Stomach (tissue), 9 donors: ENCODE results near the gene PMM2. TPM values are rescaled to one million over a fixed set of nuclear protein-coding genes. Genes with fewer than 3 reads are reported as not detected.

Experiments used
- DNase-seq, 2 donors: peaks; one replicate each; pipeline versions ENCODE4 v3.0.0 to v3.0.0-alpha.2; 2013 to 2019
- H3K27ac ChIP-seq, 5 donors: fragments of 200-600 bp in 4 of 5; sonication (generic) in 4 of 5; one replicate each; pipeline ENCODE4 v1.5.1; 2013 to 2019; ENCODE audit warnings: mild to moderate bottlenecking in 1 of 5, moderate library complexity in 1 of 5
- H3K27me3 ChIP-seq, 3 donors: fragments of 200-600 bp; sonication (generic); one replicate each; pipeline ENCODE4 v1.5.1; 2017 to 2019; ENCODE audit warnings: mixed run types in 1 of 3
- H3K36me3 ChIP-seq, 4 donors: fragments of 200-600 bp; sonication (generic); 1 replicate in 3 of 4; 2 replicates in 1 of 4; pipeline ENCODE4 v1.5.1; 2016 to 2019
- H3K4me1 ChIP-seq, 4 donors: fragments of 200-600 bp; sonication (generic); one replicate each; pipeline ENCODE4 v1.5.1; 2016 to 2019
- H3K4me3 ChIP-seq, 4 donors: fragments of 200-600 bp; sonication (generic) in 3 of 4; one replicate each; pipeline ENCODE4 v1.5.1; 2016 to 2019; ENCODE audit warnings: mild to moderate bottlenecking in 1 of 4
- H3K9me3 ChIP-seq, 4 donors: fragments of 200-600 bp; sonication (generic); one replicate each; pipeline ENCODE4 v1.5.1; 2016 to 2019
- CTCF ChIP-seq, 7 experiments: fragments of 450-650 bp in 4 of 7; fragments of 200-600 bp in 3 of 7; sonication (generic) in 3 of 7; IDR thresholded peaks; one replicate each; pipeline ENCODE4 v1.5.1; 2016 to 2019; ENCODE audit warnings: antibody characterized with exemption in 7 of 7, control low read depth in 2 of 7, mild to moderate bottlenecking in 1 of 7
- EP300 ChIP-seq: sonication (generic); formaldehyde crosslinking; IDR thresholded peaks from one replicate; pipeline ENCODE4 v1.6.1; 2017; ENCODE audit warnings: antibody characterized with exemption
- POLR2A ChIP-seq, 4 donors: fragments of 450-650 bp; IDR thresholded peaks; one replicate each; pipeline ENCODE4 v1.6.1; 2016; ENCODE audit warnings: antibody characterized with exemption in 4 of 4, control low read depth in 2 of 4, mild to moderate bottlenecking in 1 of 4, moderate library complexity in 1 of 4
- POLR2AphosphoS5 ChIP-seq, 3 donors: sonication (generic); formaldehyde crosslinking; IDR thresholded peaks; one replicate each; pipeline ENCODE4 v1.6.1; 2016; ENCODE audit warnings: antibody characterized with exemption in 3 of 3
- WGBS, 5 donors: extraction: QIAGEN DNeasy Blood & Tissue Kit in 3 of 5; methylation state at CpG; one replicate each; pipeline versions ENCODE4 v1.1.5 to v1.1.7; 2013 to 2018; 5-methylcytosine and 5-hydroxymethylcytosine counted together
- intact Hi-C: fragments of 100-400 bp; cut with DNase I; formaldehyde crosslinking; loops from one replicate; pipeline ENCODE4 v1.15.1; 2023; ENCODE audit warnings: low total_unique reads
- polyA plus RNA-seq, 3 donors: library from polyadenylated mRNA; stranded (reverse); fragments of 200-250 nt; gene quantifications; one replicate each; pipeline ENCODE4 v1.2.3, GENCODE V29; 2013
- total RNA-seq, 5 donors: library from RNA; depleted of rRNA; stranded (reverse); fragments of >200 nt; gene quantifications; one replicate each; pipeline versions ENCODE4 v1.1.0 to v1.2.3, GENCODE V29; 2014 to 2016
- donor health status: healthy with polysubstance abuse.
- donor health status: Bipolar disorder and iron deficiency.
- donor health status: healthy.

The PMM2 gene
- total and polyA plus RNA-seq, 8 donors: 15.1 to 89.3 (median 40.4) TPM

GRCh38 chr16:8867216-8867931, 69.7 kb downstream of the PMM2 start:
- Histone ChIP-seq H3K27ac (peak overlapping the region; percentile 86 to 95 (median 91)), H3K4me3 (peak overlapping the region; percentile 61 to 76 (median 70)), H3K9me3 (no peaks in the 10 kb centered on the region), H3K36me3 (no peaks in the 10 kb centered on the region), H3K4me1 (peaks cover 48 to 86% (median 73%) of the 10 kb centered on the region in 4 donors), H3K27me3 (no peaks in the 10 kb centered on the region)
- WGBS, 5 donors: 0 to 6% (median 2%) methylated on average over 28 to 35 of the region's 35 CpGs
- TF ChIP-seq EP300 (no peak), CTCF (IDR thresholded peaks at IDR 0.05) (no peak), POLR2AphosphoS5 (IDR thresholded peaks at IDR 0.05) (no peak), POLR2A (IDR thresholded peaks at IDR 0.05) (no peak)
- peak; percentile 62 to 77 for DNase-seq
- intact Hi-C loops: no loop called here

DNA sequence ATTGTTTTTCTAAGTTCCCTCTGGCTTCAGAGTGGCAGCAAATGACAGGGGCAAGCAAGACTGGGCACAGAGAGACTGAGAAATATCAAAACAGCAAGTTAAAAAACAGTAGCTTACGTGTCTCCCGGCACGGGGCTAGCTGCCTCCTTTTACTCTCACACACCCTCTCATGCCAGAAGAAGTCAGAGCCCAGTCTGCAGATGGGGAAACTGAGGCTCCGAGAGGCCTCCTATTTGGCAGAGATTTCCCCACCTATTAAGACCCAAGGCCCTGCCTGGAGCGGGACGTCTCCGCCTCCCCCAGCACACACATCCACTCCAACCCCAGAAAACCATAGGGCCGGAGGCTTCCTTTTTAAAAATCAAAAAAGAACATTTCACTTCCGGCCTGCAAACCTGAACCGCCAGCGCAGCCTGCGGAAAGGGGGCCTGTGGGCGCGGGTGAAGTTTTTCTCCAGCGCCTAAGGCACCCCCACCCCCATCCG, 70.3 kb downstream of the PMM2 start:
- 0 to 1% (median 0%) methylated on average over 16 of the region's 16 CpGs for WGBS, 5 donors
- intact Hi-C loops: no loop called here

GRCh38 chr16:8868416-8869211, 71.0 kb downstream of the PMM2 start, which contains the start of gene CARHSP1:
TSS of gene CARHSP1 (minus strand) at chr16:8869006. CDS start at chr16:8859328, 9,678 bp downstream.
- no peak for TF ChIP-seq EP300
- TF ChIP-seq CTCF (IDR thresholded peaks at IDR 0.05): no peak
- TF ChIP-seq POLR2AphosphoS5 (IDR thresholded peaks at IDR 0.05): peak in 2 of 3 donors; percentile 57 to 65
- no peak for TF ChIP-seq POLR2A (IDR thresholded peaks at IDR 0.05)
- peaks cover 36 to 73% (median 60%) of the 10 kb centered on the region in 4 donors for H3K4me1 ChIP-seq

More for the DNA sequence above, 70.3 kb downstream of the PMM2 start:
- Histone ChIP-seq H3K4me1 (peaks cover 42 to 80% (median 67%) of the 10 kb centered on the region in 4 donors), H3K4me3 (peak overlapping the region; percentile 61 to 76 (median 70)), H3K36me3 (no peaks in the 10 kb centered on the region), H3K27ac (peak overlapping the region; percentile 86 to 95 (median 91)), H3K27me3 (no peaks in the 10 kb centered on the region), H3K9me3 (no peaks in the 10 kb centered on the region)
- no peak for DNase-seq
- TF ChIP-seq EP300 (no peak), CTCF (IDR thresholded peaks at IDR 0.05) (no peak), POLR2AphosphoS5 (IDR thresholded peaks at IDR 0.05) (no peak), POLR2A (IDR thresholded peaks at IDR 0.05) (no peak)

More at GRCh38 chr16:8868416-8869211, 71.0 kb downstream of the PMM2 start, which contains the start of gene CARHSP1:
- Histone ChIP-seq H3K36me3 (no peaks in the 10 kb centered on the region), H3K27me3 (no peaks in the 10 kb centered on the region), H3K9me3 (no peaks in the 10 kb centered on the region), H3K27ac (peak within 1 kb of the TSS; percentile 86 to 95 (median 91)), H3K4me3 (peak within 1 kb of the TSS; percentile 61 to 76 (median 70))
- intact Hi-C loops: no loop called here
- 0% methylated on average over 5 to 83 of the region's 83 CpGs for WGBS, 5 donors
- DNase-seq: peak; percentile 89 to 97
